Effector CD8-positive, alpha-beta T cell (primary cell): ENCODE data around the gene SETBP1.

Experiments
- DNase-seq: peaks from one replicate; lab custom pipeline; 2025; lab: John Stamatoyannopoulos, UW

The SETBP1 gene

GRCh38 chr18:45068400-45069094 lies 387.9 kb downstream of the SETBP1 start:
- DNase-seq, result no peak

GRCh38 chr18:45069546-45069945 lies 388.9 kb downstream of the SETBP1 start:
- DNase-seq, result no peak

- DNase-seq, result no peak
These were observed 391.3 kb downstream of the SETBP1 start for GRCh38 chr18:45071956-45072355.

GRCh38 chr18:45073556-45073955 lies 392.9 kb downstream of the SETBP1 start:
- no peak for DNase-seq

- no peak for DNase-seq
These were observed 401.0 kb downstream of the SETBP1 start for GRCh38 chr18:45081566-45082181.

- no peak for DNase-seq
These were observed 402.7 kb downstream of the SETBP1 start for GRCh38 chr18:45083226-45083855.

- DNase-seq, result no peak
These were observed 403.5 kb downstream of the SETBP1 start for GRCh38 chr18:45084206-45084605.

GRCh38 chr18:45085916-45086624 lies 405.4 kb downstream of the SETBP1 start:
- no peak for DNase-seq

GRCh38 chr18:45086777-45087176 lies 406.1 kb downstream of the SETBP1 start:
- no peak for DNase-seq

- DNase-seq, result no peak
These were observed 409.9 kb downstream of the SETBP1 start for GRCh38 chr18:45090526-45091140.

GRCh38 chr18:45100321-45101105 lies 419.8 kb downstream of the SETBP1 start:
- DNase-seq, result no peak

GRCh38 chr18:45102126-45102525 lies 421.4 kb downstream of the SETBP1 start:
- no peak for DNase-seq

- DNase-seq, result no peak
These were observed 422.2 kb downstream of the SETBP1 start for GRCh38 chr18:45102863-45103262.

GRCh38 chr18:45103319-45104048 lies 422.8 kb downstream of the SETBP1 start:
- DNase-seq, result no peak

- DNase-seq, result no peak
These were observed 423.3 kb downstream of the SETBP1 start for GRCh38 chr18:45104049-45104395.

GRCh38 chr18:45106331-45106774 lies 425.7 kb downstream of the SETBP1 start:
- no peak for DNase-seq

GRCh38 chr18:45107425-45107824 lies 426.7 kb downstream of the SETBP1 start:
- no peak for DNase-seq

- DNase-seq, result no peak
These were observed 428.1 kb downstream of the SETBP1 start for GRCh38 chr18:45108754-45109153.

- no peak for DNase-seq
These were observed 428.6 kb downstream of the SETBP1 start for GRCh38 chr18:45109271-45109670.

GRCh38 chr18:45109706-45110105 lies 429.0 kb downstream of the SETBP1 start:
- no peak for DNase-seq
